GM12878 (cell line): ENCODE measurements around the gene NQO1. TPM values are rescaled to one million over a fixed set of nuclear protein-coding genes. Genes with fewer than 3 reads are reported as not detected.

ENCODE experiments used
- ATAC-seq: fragments of 200-7000 bp; cut with Tn5 transposase; 3 replicates; pipeline ENCODE4 v1.9.1; 2020; ENCODE audit warnings: mild to moderate bottlenecking, moderate library complexity
- BruUV-seq: library from RNA; stranded (reverse); fragments of 400-500 nt; replicated peaks from 2 replicates; lab custom pipeline; 2021; lab: Mats Ljungman, UMichigan
- CTCF ChIA-PET: fragments of 300-600 bp; sonication (Branson Sonifier 250); formaldehyde crosslinking; extraction: SDS; loops from one replicate; lab custom pipeline; 2021; ENCODE audit warnings: inconsistent platforms; lab: Yijun Ruan, JAX
- POLR2A ChIA-PET: fragments of 350-600 bp; formaldehyde crosslinking; extraction: SDS; loops from one replicate; lab custom pipeline; 2021; ENCODE audit warnings: inconsistent platforms; lab: Charles Lee
- RAD21 ChIA-PET: fragments of 300-600 bp; sonication (Branson Sonifier 250); formaldehyde crosslinking; loops from one replicate; lab custom pipeline; 2023; ENCODE audit warnings: antibody characterized with exemption; ENCODE audit not compliant: unreplicated experiment; lab: Charles Lee
- SMC1A ChIA-PET: fragments of 300-600 bp; sonication (Branson Sonifier 250); formaldehyde crosslinking; loops from one replicate; lab custom pipeline; 2023; ENCODE audit not compliant: unreplicated experiment, uncharacterized antibody; lab: Charles Lee
- DNase-seq: peaks from one replicate; pipeline ENCODE4 v3.0.0-alpha.2; 2011; ENCODE audit warnings: low read depth, low spot score
- FAIRE-seq: peaks from 3 replicates; lab custom pipeline; 2011; peaks lifted over from hg19 to GRCh38; lab: Jason Lieb, UNC
- H2AFZ ChIP-seq: 2 replicates; pipeline ENCODE4 v1.6.0; 2011; ENCODE audit warnings: low read depth, low read length, control low read depth; ENCODE audit not compliant: control insufficient read depth
- H3K27ac ChIP-seq: 2 replicates; pipeline ENCODE4 v1.5.1; 2011; ENCODE audit warnings: control low read depth; ENCODE audit not compliant: control insufficient read depth, insufficient read depth
- H3K27me3 ChIP-seq, 2 experiments: replicated peaks in 1 of 2; 2 replicates each; pipeline versions ENCODE4 v1.6.0 to v1.6.1; 2011; ENCODE audit warnings: low read length in 1 of 2; ENCODE audit not compliant: control insufficient read depth in 2 of 2, insufficient read depth in 2 of 2
- H3K36me3 ChIP-seq, 2 experiments: 2 replicates each; pipeline ENCODE4 v1.5.1; 2011; ENCODE audit warnings: low read length in 1 of 2; ENCODE audit not compliant: control insufficient read depth in 2 of 2, insufficient read depth in 2 of 2
- H3K4me1 ChIP-seq: 2 replicates; pipeline ENCODE4 v1.6.1; 2011; ENCODE audit warnings: mild to moderate bottlenecking, low read length, moderate library complexity, mixed read lengths; ENCODE audit not compliant: control insufficient read depth, insufficient read depth
- H3K4me2 ChIP-seq: 2 replicates; pipeline ENCODE4 v1.6.0; 2011; ENCODE audit warnings: control low read depth; ENCODE audit not compliant: control insufficient read depth, insufficient read depth
- H3K4me3 ChIP-seq: fragments of 200-600 bp; sonication (generic); 2 replicates; pipeline ENCODE4 v1.5.1; 2016
- H3K79me2 ChIP-seq: 2 replicates; pipeline ENCODE4 v1.6.0; 2011; ENCODE audit warnings: low read length; ENCODE audit not compliant: control insufficient read depth, insufficient read depth
- H3K9ac ChIP-seq: 2 replicates; pipeline ENCODE4 v1.8.0; 2011; ENCODE audit warnings: low read length, control low read depth, mixed read lengths; ENCODE audit not compliant: control insufficient read depth, insufficient read depth
- H3K9me3 ChIP-seq: replicated peaks from 3 replicates; pipeline ENCODE4 v1.5.1; 2011; ENCODE audit warnings: mild to moderate bottlenecking, low read length; ENCODE audit not compliant: control insufficient read depth, insufficient read depth
- H4K20me1 ChIP-seq: 2 replicates; pipeline ENCODE4 v1.6.0; 2011; ENCODE audit not compliant: control insufficient read depth, insufficient read depth
- BHLHE40 ChIP-seq, 2 experiments: fragments of 450-650 bp in 1 of 2; IDR thresholded peaks; 2 replicates each; pipeline ENCODE4 v1.6.1; 2011 to 2017; ENCODE audit warnings: low read depth in 2 of 2, borderline replicate concordance in 1 of 2, improper control_type of control experiment in 1 of 2, low read length in 1 of 2, mild to moderate bottlenecking in 1 of 2
- BMI1 ChIP-seq: fragments of 450-650 bp; IDR thresholded peaks from 2 replicates; pipeline ENCODE4 v1.6.1; 2016; ENCODE audit warnings: mild to moderate bottlenecking, moderate library complexity, borderline replicate concordance
- EED ChIP-seq: sonication (generic); IDR thresholded peaks from 2 replicates; pipeline ENCODE4 v1.6.1; 2016; ENCODE audit warnings: antibody characterized with exemption, low read depth
- ETV6 ChIP-seq, 2 experiments: fragments of 450-650 bp in 1 of 2; IDR thresholded peaks in 1 of 2; conservative IDR thresholded peaks in 1 of 2; 2 replicates each; pipeline ENCODE4 v1.6.1; 2014; ENCODE audit warnings: antibody characterized with exemption in 1 of 2, borderline replicate concordance in 1 of 2, low read depth in 1 of 2, mild to moderate bottlenecking in 1 of 2, moderate library complexity in 1 of 2
- HDAC2 ChIP-seq: fragments of 200-600 bp; sonication (generic); IDR thresholded peaks from 2 replicates; pipeline ENCODE4 v1.6.1; 2017
- IRF5 ChIP-seq: fragments of 450-650 bp; IDR thresholded peaks from 2 replicates; pipeline ENCODE4 v1.6.1; 2017; ENCODE audit warnings: borderline replicate concordance
- PAX8 ChIP-seq: fragments of 450-650 bp; IDR thresholded peaks from 2 replicates; pipeline ENCODE4 v1.6.1; 2017; ENCODE audit warnings: mild to moderate bottlenecking, moderate library complexity
- PKNOX1 ChIP-seq: fragments of 450-650 bp; IDR thresholded peaks from 2 replicates; pipeline ENCODE4 v1.6.1; 2016; ENCODE audit warnings: mild to moderate bottlenecking
- PML ChIP-seq: IDR thresholded peaks from 2 replicates; pipeline ENCODE4 v1.6.1; 2012; ENCODE audit warnings: low read length, inconsistent platforms
- POU2F2 ChIP-seq: IDR thresholded peaks from 3 replicates; pipeline ENCODE4 v1.6.1; 2011; ENCODE audit warnings: low read depth, mild to moderate bottlenecking, low read length, borderline replicate concordance
- SP1 ChIP-seq: IDR thresholded peaks from one replicate; pipeline ENCODE4 v1.6.1; 2011; ENCODE audit warnings: low read depth, low read length
- SRF ChIP-seq, 2 experiments: IDR thresholded peaks; 2 replicates each; pipeline ENCODE4 v1.6.1; 2011; ENCODE audit warnings: low read depth in 2 of 2, low read length in 2 of 2, mild to moderate bottlenecking in 1 of 2, moderate library complexity in 1 of 2
- YBX1 ChIP-seq: fragments of 450-650 bp; IDR thresholded peaks from 2 replicates; pipeline ENCODE4 v1.6.1; 2016; ENCODE audit warnings: antibody characterized with exemption
- WGBS: methylation state at CpG from one replicate; pipeline ENCODE4 v1.1.6; 2016; ENCODE audit warnings: low lambda C conversion rate; ENCODE audit not compliant: insufficient replicate concordance, insufficient coverage; ENCODE audit errors: missing lambda C conversion rate; 5-methylcytosine and 5-hydroxymethylcytosine counted together
- in situ Hi-C: fragments of 300-500 bp; cut with MboI; formaldehyde crosslinking; loops from 9 replicates; pipeline ENCODE4 v1.14.3; 2018; ENCODE audit warnings: mixed read lengths
- intact Hi-C: fragments of 100-400 bp; cut with micrococcal nuclease; formaldehyde crosslinking; loops from one replicate; pipeline ENCODE4 v1.14.2; 2022; ENCODE audit not compliant: unreplicated experiment
- polyA plus RNA-seq, 11 experiments: library from polyadenylated mRNA; depleted of rRNA in 4 of 11; unstranded in 6 of 11; stranded (reverse) in 5 of 11; fragments of >200 nt; fragmentation: Nextera tagmentation in 4 of 11; fragmentation: Illumina TruSeq in 1 of 11; extraction: Ambion mirVana in 4 of 11; extraction: Trizol in 1 of 11; gene quantifications; 1 replicate in 1 of 11; 2 replicates in 10 of 11; pipeline versions ENCODE4 v1.2.1 to v1.2.3, GENCODE V29; 2011 to 2016; ENCODE audit warnings: inconsistent platforms in 2 of 11, missing spikeins in 2 of 11, low read depth in 1 of 11
- total RNA-seq, 4 experiments: library from RNA; depleted of rRNA in 3 of 4; stranded (reverse); fragments of >200 nt in 3 of 4; fragmentation: Illumina TruSeq in 1 of 4; extraction: Trizol in 1 of 4; gene quantifications; 2 replicates each; pipeline versions ENCODE4 v1.2.1 to v1.2.3, GENCODE V29; 2013 to 2021
- TF ChIP-seq, protein P1 (sequence below): IDR thresholded peaks from 2 replicates; pipeline ENCODE4 v1.6.1; 2011; ENCODE audit warnings: mild to moderate bottlenecking, low read depth, low read length, moderate library complexity; ENCODE audit not compliant: insufficient replicate concordance

Gene NQO1
- total and polyA plus RNA-seq, 10 of the 15 experiments (the other 5 are each of a cell fraction or from before 2014, with no cell fraction given) = 24.6 to 84.9 (median 34.6) TPM

DNA sequence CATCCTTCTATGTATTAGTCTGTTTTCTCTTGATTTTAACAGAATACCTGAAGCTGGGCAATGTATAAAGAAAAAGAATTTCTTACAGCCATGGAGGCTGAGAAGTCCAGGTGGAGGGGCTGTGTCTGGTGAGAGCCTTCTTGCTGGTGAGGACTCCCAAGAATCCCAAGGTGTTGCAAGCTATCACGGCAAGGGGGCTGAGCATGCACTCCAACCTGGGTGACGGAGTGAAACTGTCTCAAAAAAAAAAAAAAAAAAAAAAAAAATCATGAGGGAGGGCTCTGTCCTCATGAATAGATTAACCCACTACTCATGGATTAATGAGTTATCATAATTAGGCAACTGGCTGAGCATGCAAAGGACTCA is 19.4 kb downstream of the NQO1 start:
- TF ChIP-seq ETV6 (conservative IDR thresholded peaks at IDR 0.05 in 1 of 2, IDR thresholded peaks at IDR 0.05 in 1 of 2; ENCODE audit: borderline replicate concordance in 1 of 2, low read depth in 1 of 2) (no peak), SP1 (no peak), BHLHE40 (IDR thresholded peaks at IDR 0.05; ENCODE audit: borderline replicate concordance in 1 of 2, low read depth in 2 of 2, low read length in 1 of 2) (no peak), POU2F2 (no peak), SRF (IDR thresholded peaks at IDR 0.05; ENCODE audit: low read depth in 2 of 2, low read length in 2 of 2) (no peak), PAX8 (no peak), EED (no peak), PKNOX1 (no peak), PML (no peak), HDAC2 (no peak), IRF5 (no peak), YBX1 (no peak), BMI1 (no peak)
- TF ChIP-seq, protein P1, sequence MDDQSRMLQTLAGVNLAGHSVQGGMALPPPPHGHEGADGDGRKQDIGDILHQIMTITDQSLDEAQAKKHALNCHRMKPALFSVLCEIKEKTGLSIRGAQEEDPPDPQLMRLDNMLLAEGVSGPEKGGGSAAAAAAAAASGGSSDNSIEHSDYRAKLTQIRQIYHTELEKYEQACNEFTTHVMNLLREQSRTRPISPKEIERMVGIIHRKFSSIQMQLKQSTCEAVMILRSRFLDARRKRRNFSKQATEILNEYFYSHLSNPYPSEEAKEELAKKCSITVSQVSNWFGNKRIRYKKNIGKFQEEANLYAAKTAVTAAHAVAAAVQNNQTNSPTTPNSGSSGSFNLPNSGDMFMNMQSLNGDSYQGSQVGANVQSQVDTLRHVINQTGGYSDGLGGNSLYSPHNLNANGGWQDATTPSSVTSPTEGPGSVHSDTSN = no peak
- in situ Hi-C loops = no loop called here
- 100% methylated on average over 1 of the region's 2 CpGs for WGBS

More for the DNA sequence above, 19.4 kb downstream of the NQO1 start:
- SMC1A ChIA-PET = interaction anchor here (0.8 to 4.0 kb wide), 3 partner anchors 19 to 310 kb away, joined by 3 to 34 read pairs (median 4); partner anchors contain the start of genes NOB1 and NQO1
- Histone ChIP-seq H3K4me3 (no peak overlapping the region), H3K4me2 (no peak overlapping the region), H2AFZ (no peak overlapping the region), H4K20me1 (no peaks in the 10 kb centered on the region), H3K9me3 (no peaks in the 10 kb centered on the region), H3K79me2 (no peaks in the 10 kb centered on the region), H3K27ac (no peak overlapping the region), H3K4me1 (no peaks in the 10 kb centered on the region), H3K9ac (no peak overlapping the region), H3K36me3 (peaks cover 0 to 12% of the 10 kb centered on the region in 2 experiments; a peak in 2 of 4 replicates), H3K27me3 (no peaks in the 10 kb centered on the region)
- FAIRE-seq (no peak), ATAC-seq (no peak), DNase-seq (no peak)
- POLR2A ChIA-PET = no interaction called here
- CTCF ChIA-PET = interaction anchor here (0.8 to 5.2 kb wide), 4 partner anchors 15 to 311 kb away, joined by 3 to 35 read pairs (median 4); partner anchors contain the start of gene NOB1
- BruUV-seq = no TSS peak
- intact Hi-C loops = loop anchor here (5.0 kb wide), 1 partner anchor 225 kb away; no protein-coding TSS in a partner anchor
- RAD21 ChIA-PET = interaction anchor here (1.0 to 1.4 kb wide), 2 partner anchors 48 to 310 kb away, joined by 3 to 6 read pairs; partner anchors contain the start of gene NOB1
